Thyroid gland (tissue), 4 donors: ENCODE measurements around the gene PLTP.

ENCODE experiments used
- CTCF ChIP-seq, 6 experiments: fragments of 200-600 bp in 3 of 6; fragments of 450-650 bp in 3 of 6; sonication (generic) in 3 of 6; IDR thresholded peaks; one replicate each; pipeline ENCODE4 v1.5.1; 2016 to 2019; ENCODE audit warnings: antibody characterized with exemption in 6 of 6, mild to moderate bottlenecking in 2 of 6, inconsistent platforms in 1 of 6, moderate library complexity in 1 of 6
- POLR2A ChIP-seq, 2 donors: fragments of 450-650 bp; IDR thresholded peaks; one replicate each; pipeline ENCODE4 v1.6.1; 2017; ENCODE audit warnings: antibody characterized with exemption in 2 of 2, mild to moderate bottlenecking in 2 of 2, moderate library complexity in 1 of 2

GRCh38 chr20:45902199-45902701 lies 9.7 kb downstream of the PLTP start:
- no peak for TF ChIP-seq CTCF (IDR thresholded peaks at IDR 0.05)
- TF ChIP-seq POLR2A (IDR thresholded peaks at IDR 0.05) = no peak
